Tibial nerve (tissue), 4 donors: ENCODE results near the gene PDRG1.

ENCODE experiments used
- CTCF ChIP-seq, 5 experiments: fragments of 200-600 bp in 3 of 5; fragments of 450-650 bp in 2 of 5; sonication (generic) in 3 of 5; IDR thresholded peaks; one replicate each; pipeline ENCODE4 v1.5.1; 2016 to 2019; ENCODE audit warnings: antibody characterized with exemption in 5 of 5, mild to moderate bottlenecking in 3 of 5, moderate library complexity in 2 of 5
- EP300 ChIP-seq, 2 donors: sonication (generic); formaldehyde crosslinking; IDR thresholded peaks; one replicate each; pipeline ENCODE4 v1.6.1; 2017; ENCODE audit warnings: antibody characterized with exemption in 2 of 2, mild to moderate bottlenecking in 1 of 2
- POLR2A ChIP-seq, 2 donors: fragments of 450-650 bp; IDR thresholded peaks; one replicate each; pipeline ENCODE4 v1.6.1; 2017; ENCODE audit warnings: antibody characterized with exemption in 2 of 2, mild to moderate bottlenecking in 2 of 2, moderate library complexity in 2 of 2

GRCh38 chr20:31933698-31934097 lies 18.1 kb downstream of the PDRG1 start:
- TF ChIP-seq CTCF (IDR thresholded peaks at IDR 0.05) (no peak), POLR2A (IDR thresholded peaks at IDR 0.05) (no peak), EP300 (IDR thresholded peaks at IDR 0.05) (no peak)
